Measurements from ENCODE around the gene EPHA7.

DNA sequence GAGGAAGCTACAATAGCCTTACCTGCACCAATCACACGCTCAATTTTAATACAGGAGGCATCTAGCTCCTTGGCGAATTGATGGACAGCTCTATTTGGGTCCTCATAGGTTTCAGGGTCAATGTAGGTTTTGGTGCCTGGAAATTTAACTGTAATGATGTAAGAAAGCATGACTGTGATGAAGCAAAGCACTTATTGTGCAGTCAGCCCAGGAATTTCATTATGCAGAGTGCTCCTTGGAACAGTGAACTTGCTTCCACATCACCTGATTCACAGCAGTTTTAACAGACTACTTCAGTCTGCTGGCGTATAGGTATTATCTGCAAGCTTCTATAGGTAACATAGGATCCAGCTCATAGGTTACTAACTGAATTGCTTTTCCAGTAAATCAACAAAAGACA lies 160.0 kb downstream of the EPHA7 start:
- TF ChIP-seq, protein P1, sequence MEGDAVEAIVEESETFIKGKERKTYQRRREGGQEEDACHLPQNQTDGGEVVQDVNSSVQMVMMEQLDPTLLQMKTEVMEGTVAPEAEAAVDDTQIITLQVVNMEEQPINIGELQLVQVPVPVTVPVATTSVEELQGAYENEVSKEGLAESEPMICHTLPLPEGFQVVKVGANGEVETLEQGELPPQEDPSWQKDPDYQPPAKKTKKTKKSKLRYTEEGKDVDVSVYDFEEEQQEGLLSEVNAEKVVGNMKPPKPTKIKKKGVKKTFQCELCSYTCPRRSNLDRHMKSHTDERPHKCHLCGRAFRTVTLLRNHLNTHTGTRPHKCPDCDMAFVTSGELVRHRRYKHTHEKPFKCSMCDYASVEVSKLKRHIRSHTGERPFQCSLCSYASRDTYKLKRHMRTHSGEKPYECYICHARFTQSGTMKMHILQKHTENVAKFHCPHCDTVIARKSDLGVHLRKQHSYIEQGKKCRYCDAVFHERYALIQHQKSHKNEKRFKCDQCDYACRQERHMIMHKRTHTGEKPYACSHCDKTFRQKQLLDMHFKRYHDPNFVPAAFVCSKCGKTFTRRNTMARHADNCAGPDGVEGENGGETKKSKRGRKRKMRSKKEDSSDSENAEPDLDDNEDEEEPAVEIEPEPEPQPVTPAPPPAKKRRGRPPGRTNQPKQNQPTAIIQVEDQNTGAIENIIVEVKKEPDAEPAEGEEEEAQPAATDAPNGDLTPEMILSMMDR (IDR thresholded peaks at IDR 0.05 in 2 of 3, conservative IDR thresholded peaks at IDR 0.05 in 1 of 3; ENCODE audit: borderline replicate concordance in 1 of 3, insufficient read depth in 1 of 3, low read depth in 2 of 3, low read length in 2 of 3), result no peak
- TF ChIP-seq, protein P2, sequence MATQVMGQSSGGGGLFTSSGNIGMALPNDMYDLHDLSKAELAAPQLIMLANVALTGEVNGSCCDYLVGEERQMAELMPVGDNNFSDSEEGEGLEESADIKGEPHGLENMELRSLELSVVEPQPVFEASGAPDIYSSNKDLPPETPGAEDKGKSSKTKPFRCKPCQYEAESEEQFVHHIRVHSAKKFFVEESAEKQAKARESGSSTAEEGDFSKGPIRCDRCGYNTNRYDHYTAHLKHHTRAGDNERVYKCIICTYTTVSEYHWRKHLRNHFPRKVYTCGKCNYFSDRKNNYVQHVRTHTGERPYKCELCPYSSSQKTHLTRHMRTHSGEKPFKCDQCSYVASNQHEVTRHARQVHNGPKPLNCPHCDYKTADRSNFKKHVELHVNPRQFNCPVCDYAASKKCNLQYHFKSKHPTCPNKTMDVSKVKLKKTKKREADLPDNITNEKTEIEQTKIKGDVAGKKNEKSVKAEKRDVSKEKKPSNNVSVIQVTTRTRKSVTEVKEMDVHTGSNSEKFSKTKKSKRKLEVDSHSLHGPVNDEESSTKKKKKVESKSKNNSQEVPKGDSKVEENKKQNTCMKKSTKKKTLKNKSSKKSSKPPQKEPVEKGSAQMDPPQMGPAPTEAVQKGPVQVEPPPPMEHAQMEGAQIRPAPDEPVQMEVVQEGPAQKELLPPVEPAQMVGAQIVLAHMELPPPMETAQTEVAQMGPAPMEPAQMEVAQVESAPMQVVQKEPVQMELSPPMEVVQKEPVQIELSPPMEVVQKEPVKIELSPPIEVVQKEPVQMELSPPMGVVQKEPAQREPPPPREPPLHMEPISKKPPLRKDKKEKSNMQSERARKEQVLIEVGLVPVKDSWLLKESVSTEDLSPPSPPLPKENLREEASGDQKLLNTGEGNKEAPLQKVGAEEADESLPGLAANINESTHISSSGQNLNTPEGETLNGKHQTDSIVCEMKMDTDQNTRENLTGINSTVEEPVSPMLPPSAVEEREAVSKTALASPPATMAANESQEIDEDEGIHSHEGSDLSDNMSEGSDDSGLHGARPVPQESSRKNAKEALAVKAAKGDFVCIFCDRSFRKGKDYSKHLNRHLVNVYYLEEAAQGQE (IDR thresholded peaks at IDR 0.05; ENCODE audit: low read depth), result no peak
- no peak for TF ChIP-seq POLR2AphosphoS5 (IDR thresholded peaks at IDR 0.05; ENCODE audit: low read depth, low read length)
- TF ChIP-seq EGR1 (IDR thresholded peaks at IDR 0.05; ENCODE audit: low read depth), result no peak
- TF ChIP-seq EZH2 (IDR thresholded peaks at IDR 0.05), result no peak
- TF ChIP-seq RAD21 (IDR thresholded peaks at IDR 0.05; ENCODE audit: low read depth), result no peak
- no peak for TF ChIP-seq CEBPB (IDR thresholded peaks at IDR 0.05; ENCODE audit: low read depth)
- no peak for TF ChIP-seq ZNF274 (IDR thresholded peaks at IDR 0.05; ENCODE audit: low read depth, low read length)
- TF ChIP-seq EZH2phosphoT487 (IDR thresholded peaks at IDR 0.05; ENCODE audit: borderline replicate concordance), result no peak
- no peak for TF ChIP-seq POLR2A (IDR thresholded peaks at IDR 0.05; ENCODE audit: borderline replicate concordance, extremely low read depth, insufficient read depth, insufficient read length)
- no peak for TF ChIP-seq JUND (IDR thresholded peaks at IDR 0.05)
